HG03558 (cell line): ENCODE data around the gene AIF1.

Source experiments
- ATAC-seq: cut with Tn5 transposase; IDR thresholded peaks from one replicate; pipeline ENCODE4 v1.9.1; 2021; ENCODE audit warnings: moderate number of reproducible peaks; ENCODE audit not compliant: unreplicated experiment; ENCODE audit errors: extremely low read depth

The AIF1 gene

GRCh38 chr6:31614684-31615578 lies at the start of gene AIF1:
Gene AIF1 (plus strand): TSS chr6:31615234. CDS start chr6:31615330, 96 bp downstream.
- no peak for ATAC-seq

- no peak for ATAC-seq
These were observed 47.3 kb upstream of the AIF1 start for GRCh38 chr6:31567531-31568370.

- ATAC-seq = peak; percentile 68
These were observed 46.5 kb upstream of the AIF1 start for GRCh38 chr6:31568537-31568961.

- no peak for ATAC-seq
These were observed 45.0 kb upstream of the AIF1 start for GRCh38 chr6:31569861-31570536.

- no peak for ATAC-seq
These were observed 42.8 kb upstream of the AIF1 start, which contains the start of gene LTA for GRCh38 chr6:31572041-31572911. Gene LTA (plus strand): TSS chr6:31572289. CDS start chr6:31572743, 454 bp downstream.

DNA sequence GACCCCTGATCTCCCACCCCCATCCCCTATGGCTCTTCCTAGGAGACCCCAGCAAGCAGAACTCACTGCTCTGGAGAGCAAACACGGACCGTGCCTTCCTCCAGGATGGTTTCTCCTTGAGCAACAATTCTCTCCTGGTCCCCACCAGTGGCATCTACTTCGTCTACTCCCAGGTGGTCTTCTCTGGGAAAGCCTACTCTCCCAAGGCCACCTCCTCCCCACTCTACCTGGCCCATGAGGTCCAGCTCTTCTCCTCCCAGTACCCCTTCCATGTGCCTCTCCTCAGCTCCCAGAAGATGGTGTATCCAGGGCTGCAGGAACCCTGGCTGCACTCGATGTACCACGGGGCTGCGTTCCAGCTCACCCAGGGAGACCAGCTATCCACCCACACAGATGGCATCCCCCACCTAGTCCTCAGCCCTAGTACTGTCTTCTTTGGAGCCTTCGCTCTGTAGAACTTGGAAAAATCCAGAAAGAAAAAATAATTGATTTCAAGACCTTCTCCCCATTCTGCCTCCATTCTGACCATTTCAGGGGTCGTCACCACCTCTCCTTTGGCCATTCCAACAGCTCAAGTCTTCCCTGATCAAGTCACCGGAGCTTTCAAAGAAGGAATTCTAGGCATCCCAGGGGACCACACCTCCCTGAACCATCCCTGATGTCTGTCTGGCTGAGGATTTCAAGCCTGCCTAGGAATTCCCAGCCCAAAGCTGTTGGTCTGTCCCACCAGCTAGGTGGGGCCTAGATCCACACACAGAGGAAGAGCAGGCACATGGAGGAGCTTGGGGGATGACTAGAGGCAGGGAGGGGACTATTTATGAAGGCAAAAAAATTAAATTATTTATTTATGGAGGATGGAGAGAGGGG lies 41.6 kb upstream of the AIF1 start:
- ATAC-seq = no peak

DNA sequence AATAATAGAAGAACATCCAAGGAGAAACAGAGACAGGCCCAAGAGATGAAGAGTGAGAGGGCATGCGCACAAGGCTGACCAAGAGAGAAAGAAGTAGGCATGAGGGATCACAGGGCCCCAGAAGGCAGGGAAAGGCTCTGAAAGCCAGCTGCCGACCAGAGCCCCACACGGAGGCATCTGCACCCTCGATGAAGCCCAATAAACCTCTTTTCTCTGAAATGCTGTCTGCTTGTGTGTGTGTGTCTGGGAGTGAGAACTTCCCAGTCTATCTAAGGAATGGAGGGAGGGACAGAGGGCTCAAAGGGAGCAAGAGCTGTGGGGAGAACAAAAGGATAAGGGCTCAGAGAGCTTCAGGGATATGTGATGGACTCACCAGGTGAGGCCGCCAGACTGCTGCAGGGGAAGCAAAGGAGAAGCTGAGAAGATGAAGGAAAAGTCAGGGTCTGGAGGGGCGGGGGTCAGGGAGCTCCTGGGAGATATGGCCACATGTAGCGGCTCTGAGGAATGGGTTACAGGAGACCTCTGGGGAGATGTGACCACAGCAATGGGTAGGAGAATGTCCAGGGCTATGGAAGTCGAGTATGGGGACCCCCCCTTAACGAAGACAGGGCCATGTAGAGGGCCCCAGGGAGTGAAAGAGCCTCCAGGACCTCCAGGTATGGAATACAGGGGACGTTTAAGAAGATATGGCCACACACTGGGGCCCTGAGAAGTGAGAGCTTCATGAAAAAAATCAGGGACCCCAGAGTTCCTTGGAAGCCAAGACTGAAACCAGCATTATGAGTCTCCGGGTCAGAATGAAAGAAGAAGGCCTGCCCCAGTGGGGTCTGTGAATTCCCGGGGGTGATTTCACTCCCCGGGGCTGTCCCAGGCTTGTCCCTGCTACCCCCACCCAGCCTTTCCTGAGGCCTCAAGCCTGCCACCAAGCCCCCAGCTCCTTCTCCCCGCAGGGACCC lies 40.6 kb upstream of the AIF1 start:
- ATAC-seq = no peak

DNA sequence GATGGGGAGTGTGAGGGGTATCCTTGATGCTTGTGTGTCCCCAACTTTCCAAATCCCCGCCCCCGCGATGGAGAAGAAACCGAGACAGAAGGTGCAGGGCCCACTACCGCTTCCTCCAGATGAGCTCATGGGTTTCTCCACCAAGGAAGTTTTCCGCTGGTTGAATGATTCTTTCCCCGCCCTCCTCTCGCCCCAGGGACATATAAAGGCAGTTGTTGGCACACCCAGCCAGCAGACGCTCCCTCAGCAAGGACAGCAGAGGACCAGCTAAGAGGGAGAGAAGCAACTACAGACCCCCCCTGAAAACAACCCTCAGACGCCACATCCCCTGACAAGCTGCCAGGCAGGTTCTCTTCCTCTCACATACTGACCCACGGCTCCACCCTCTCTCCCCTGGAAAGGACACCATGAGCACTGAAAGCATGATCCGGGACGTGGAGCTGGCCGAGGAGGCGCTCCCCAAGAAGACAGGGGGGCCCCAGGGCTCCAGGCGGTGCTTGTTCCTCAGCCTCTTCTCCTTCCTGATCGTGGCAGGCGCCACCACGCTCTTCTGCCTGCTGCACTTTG lies 39.6 kb upstream of the AIF1 start, which contains the start of gene TNF:
TNF (plus strand) TSS at position 231 of the 567 bp plus-strand sequence; CDS start at position 408, 177 bp downstream.
- no peak for ATAC-seq

- ATAC-seq = no peak
These were observed 38.9 kb upstream of the AIF1 start for GRCh38 chr6:31575952-31576685.

DNA sequence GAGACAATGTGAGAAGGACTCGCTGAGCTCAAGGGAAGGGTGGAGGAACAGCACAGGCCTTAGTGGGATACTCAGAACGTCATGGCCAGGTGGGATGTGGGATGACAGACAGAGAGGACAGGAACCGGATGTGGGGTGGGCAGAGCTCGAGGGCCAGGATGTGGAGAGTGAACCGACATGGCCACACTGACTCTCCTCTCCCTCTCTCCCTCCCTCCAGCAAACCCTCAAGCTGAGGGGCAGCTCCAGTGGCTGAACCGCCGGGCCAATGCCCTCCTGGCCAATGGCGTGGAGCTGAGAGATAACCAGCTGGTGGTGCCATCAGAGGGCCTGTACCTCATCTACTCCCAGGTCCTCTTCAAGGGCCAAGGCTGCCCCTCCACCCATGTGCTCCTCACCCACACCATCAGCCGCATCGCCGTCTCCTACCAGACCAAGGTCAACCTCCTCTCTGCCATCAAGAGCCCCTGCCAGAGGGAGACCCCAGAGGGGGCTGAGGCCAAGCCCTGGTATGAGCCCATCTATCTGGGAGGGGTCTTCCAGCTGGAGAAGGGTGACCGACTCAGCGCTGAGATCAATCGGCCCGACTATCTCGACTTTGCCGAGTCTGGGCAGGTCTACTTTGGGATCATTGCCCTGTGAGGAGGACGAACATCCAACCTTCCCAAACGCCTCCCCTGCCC lies 38.0 kb upstream of the AIF1 start:
- ATAC-seq = no peak

DNA sequence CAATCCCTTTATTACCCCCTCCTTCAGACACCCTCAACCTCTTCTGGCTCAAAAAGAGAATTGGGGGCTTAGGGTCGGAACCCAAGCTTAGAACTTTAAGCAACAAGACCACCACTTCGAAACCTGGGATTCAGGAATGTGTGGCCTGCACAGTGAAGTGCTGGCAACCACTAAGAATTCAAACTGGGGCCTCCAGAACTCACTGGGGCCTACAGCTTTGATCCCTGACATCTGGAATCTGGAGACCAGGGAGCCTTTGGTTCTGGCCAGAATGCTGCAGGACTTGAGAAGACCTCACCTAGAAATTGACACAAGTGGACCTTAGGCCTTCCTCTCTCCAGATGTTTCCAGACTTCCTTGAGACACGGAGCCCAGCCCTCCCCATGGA lies 37.5 kb upstream of the AIF1 start:
- ATAC-seq = no peak

DNA sequence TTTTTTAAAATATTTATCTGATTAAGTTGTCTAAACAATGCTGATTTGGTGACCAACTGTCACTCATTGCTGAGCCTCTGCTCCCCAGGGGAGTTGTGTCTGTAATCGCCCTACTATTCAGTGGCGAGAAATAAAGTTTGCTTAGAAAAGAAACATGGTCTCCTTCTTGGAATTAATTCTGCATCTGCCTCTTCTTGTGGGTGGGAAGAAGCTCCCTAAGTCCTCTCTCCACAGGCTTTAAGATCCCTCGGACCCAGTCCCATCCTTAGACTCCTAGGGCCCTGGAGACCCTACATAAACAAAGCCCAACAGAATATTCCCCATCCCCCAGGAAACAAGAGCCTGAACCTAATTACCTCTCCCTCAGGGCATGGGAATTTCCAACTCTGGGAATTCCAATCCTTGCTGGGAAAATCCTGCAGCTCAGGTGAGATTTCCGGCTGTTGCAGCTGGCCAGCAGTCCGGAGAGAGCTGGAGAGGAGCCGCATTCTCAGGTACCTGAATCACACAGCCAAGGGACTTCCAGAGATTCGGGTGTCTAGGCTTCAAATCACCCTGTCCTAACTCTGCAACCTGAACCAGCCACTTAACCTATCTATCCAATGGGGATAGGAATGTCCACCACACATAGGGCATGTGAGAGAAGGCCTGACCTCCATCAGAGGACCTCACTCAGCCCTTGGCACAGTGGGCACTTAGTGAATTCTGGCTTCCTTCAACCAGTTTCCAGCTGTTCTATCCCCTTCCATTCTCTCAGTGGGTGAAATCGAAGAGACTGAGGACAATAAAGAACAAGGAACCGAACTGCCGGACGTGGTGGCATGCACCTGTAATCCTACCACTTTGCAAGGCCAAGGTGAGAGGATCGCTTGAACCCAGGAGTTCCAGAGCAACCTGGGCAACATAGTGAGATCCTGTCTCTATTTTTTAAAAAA lies 36.6 kb upstream of the AIF1 start:
- ATAC-seq = no peak

DNA sequence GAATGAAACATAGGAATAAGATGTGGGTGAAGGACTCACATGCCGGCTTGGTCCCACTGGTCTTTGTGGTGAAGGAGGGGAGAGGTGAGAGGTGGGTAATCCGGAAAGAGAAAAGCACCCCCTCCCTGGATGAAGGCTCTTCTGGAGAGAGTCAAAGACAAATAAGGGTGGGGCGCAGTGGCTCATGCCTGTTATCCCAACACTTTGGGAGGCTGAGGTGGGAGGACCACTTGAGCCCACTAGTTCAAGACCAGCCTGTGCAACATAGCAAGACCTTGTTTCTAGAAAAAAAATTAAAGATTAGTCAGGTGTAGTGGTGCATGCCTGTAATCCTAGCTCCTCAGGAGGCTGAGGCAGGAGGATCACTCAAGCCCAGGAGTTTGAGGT lies 35.9 kb upstream of the AIF1 start:
- no peak for ATAC-seq

DNA sequence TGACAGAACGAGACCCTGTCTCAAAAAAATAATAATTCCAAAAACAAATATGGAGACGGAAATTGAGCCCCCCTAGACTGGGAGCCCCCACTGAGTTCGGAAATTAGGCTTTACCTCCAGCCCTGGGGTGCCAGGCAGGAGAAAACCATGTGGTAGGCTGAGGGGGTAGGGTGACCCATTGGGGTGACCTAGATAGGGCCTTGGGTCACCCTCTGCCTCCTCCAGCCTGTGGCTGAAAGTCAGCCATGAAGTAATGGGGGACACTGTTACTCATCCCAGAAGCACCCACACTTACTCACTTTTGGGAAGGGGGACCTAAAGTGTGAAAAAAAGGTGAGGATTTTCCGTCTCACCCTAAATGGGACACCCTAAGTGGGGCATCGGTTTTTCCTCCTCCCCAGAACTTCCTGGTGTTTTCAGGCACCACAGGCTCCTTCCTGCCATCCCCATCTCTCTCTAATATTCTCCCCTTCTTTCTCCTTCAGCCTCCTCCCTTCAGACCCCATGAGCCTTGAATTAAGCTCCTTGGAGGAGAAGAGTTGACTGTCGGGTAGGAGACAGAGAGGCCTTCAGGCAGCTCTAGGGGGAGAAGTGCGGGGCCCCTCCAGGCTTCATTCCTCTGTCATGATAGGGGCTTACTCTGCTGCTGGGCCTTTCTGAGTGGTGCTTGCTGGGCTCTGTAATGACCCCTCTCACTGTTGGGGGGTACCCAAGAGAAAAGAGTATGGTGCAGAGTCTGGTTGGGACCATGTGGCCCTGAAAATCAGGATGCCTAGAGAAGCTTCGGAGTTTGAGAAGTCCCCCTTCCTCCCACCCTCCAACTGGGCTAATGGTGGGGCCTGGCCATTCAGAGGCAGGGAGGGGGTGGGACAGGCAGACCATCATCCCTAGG lies 35.2 kb upstream of the AIF1 start:
- ATAC-seq = no peak
